GM21529 (cell line): ENCODE measurements around the gene DRC3.

ENCODE experiments used
- ATAC-seq: cut with Tn5 transposase; IDR thresholded peaks from one replicate; pipeline ENCODE4 v1.9.1; 2021; ENCODE audit not compliant: unreplicated experiment

The DRC3 gene

GRCh38 chr17:18018411-18018921 is 45.8 kb downstream of the DRC3 start:
- no peak for ATAC-seq

GRCh38 chr17:18019838-18020154 is 47.1 kb downstream of the DRC3 start:
- no peak for ATAC-seq

GRCh38 chr17:18020971-18021370 is 48.3 kb downstream of the DRC3 start:
- ATAC-seq: no peak

GRCh38 chr17:18021372-18021771 is 48.7 kb downstream of the DRC3 start:
- no peak for ATAC-seq

- peak; percentile 73 for ATAC-seq
Measured at GRCh38 chr17:18025241-18025944, 52.7 kb downstream of the DRC3 start.

- no peak for ATAC-seq
Measured at GRCh38 chr17:18025945-18026776, 53.5 kb downstream of the DRC3 start.

GRCh38 chr17:18027280-18027679 is 54.6 kb downstream of the DRC3 start:
- no peak for ATAC-seq

DNA sequence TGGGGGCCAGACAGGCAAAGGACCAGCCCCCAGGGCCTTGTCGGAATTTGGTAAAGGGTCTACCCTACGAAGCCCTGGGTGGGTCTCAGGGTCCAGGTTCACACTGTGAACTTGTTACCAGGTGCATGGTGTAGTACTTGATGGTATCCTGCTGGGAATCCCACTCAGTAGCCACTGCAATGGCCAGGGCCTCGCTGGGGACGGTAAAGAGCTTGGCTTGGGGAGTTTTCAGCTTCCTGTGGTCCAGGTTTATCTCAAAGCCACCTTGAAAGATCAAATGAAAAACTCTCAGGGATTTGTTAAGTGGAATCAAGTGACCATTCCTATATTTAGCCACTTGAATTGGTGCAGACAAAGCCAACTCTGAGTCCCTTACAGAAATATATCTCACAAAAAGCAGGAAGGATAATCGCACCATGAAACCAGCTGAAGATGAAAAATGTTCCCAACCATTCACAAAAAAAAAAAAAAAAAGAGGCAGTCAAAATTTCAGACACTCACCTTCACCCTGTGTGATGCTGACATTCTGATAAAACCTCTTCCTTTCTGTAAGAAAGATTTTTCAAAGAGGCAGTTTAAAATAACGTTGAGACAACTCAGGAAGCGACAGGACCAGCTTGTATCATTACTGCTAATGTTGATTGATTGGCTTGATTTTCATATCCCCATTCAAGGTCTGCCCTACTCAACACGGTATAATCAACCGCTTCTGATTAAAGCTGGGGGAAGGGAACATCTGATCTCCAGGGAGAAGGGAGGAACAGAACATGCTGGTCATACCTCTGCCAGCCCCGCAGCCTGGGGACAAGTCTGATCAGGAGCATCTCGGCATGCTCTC is 55.7 kb downstream of the DRC3 start:
- ATAC-seq: no peak

GRCh38 chr17:18028952-18029540 is 56.4 kb downstream of the DRC3 start:
- no peak for ATAC-seq

- ATAC-seq: no peak
Measured at GRCh38 chr17:18031955-18032354, 59.3 kb downstream of the DRC3 start.

DNA sequence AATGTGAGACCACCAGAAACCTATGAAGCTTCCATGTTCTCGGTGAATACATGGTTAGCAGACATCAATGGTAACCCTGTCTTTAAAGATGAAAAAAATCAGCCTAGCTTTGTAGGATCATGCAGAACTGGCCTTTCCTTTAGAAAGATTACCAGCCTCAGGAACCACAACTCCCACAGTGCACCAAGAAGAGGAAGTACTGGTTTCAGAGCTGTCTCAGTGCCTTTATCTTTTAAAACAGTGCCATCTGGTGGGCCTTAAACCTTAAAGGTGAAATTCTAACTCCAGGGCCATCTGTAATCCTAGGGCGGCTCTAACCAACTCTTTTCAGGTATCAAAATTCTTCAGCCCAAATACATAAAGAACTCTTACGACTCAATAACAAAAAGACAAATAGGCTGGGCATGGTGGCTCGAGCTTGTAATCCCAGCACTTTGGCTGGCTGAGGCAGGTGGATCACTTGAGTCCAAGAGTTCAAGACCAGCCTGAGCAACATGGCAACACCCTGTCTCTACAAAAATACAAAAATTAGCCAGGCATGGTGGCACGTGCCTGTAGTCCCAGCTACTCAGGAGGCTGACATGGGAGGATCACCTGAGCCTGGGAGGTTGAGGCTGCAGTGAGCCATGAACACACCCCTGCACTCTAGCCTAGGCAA is 60.9 kb downstream of the DRC3 start:
- ATAC-seq: peak; percentile 68

DNA sequence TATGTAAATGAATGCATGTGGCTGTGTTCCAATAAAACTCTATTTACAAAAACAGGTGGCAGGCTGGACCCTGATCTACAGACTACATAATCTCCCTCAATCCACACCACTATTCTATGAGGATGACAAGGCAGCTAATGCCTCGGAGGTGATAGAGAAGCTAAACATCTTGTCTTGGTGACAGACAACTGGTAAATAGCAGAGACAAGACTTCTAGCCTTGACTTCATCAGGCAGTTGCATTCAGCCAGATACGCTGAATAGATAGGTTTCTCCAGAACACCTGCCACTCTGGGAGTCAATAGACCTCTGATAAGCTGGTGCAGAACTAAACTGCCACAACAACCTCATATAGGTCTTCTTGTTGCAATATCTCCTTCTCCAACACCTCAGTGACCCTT is 63.0 kb downstream of the DRC3 start:
- no peak for ATAC-seq

DNA sequence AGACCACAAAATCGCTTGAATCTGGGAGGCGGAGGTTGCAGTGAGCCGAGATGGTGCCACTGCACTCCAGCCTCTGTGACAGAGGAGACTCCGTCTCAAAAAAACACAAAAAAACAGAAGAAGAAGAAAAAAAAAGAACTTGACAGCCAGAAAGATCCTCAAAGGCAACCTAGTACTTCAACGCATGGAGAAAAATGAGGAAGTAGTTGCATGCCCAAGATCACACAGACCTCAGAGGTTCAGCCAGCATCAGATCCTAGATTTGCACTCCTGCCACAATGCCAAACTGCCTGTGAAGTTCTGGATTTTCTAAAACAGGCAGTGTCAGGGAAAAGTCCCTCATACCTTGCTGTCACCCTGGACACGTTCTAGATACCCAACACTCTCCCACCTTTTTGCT is 64.8 kb downstream of the DRC3 start:
- ATAC-seq: no peak

DNA sequence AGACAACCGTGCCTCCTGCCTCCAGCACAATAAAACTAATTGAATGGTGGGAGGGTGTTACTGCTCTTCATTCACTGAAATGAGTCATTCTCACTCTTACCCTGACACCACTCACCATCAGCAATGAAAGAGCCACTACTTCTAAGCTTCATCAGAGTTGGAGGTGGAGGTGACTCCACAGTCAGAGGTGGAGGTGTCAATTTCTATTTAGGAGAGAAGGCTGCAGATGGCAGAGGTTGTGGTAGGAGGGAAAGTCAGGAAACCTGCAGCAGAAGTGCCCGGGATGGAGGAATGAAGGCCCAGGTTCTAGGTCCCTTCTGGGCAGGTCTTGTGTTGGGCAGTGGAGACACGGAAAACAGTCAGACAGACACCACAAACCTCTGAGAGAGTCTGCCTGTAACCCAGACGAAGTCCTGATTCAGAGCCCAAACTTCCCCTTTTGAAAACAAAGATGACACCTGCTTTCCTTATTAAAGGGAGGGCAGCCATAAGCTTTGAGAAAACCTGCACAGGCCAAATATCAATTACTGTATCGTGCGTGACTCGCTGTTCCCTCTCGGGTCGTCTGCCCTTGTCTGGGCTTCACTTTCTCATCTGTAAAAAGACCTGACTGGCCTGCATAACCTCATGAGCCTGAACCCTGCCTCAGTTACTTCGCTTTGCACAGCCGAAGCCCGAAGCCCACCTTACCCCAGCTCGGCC is 65.6 kb downstream of the DRC3 start:
- ATAC-seq: no peak

GRCh38 chr17:18038861-18039534 is 66.3 kb downstream of the DRC3 start, which contains the start of the genes ATPAF2 and GID4:
Gene ATPAF2, minus strand, starts transcription at chr17:18039168. Its CDS starts 155 bp downstream, at chr17:18039013.
Gene GID4, plus strand, starts transcription at chr17:18039408. Its CDS starts 57 bp downstream, at chr17:18039465.
- peak; percentile 83 for ATAC-seq

DNA sequence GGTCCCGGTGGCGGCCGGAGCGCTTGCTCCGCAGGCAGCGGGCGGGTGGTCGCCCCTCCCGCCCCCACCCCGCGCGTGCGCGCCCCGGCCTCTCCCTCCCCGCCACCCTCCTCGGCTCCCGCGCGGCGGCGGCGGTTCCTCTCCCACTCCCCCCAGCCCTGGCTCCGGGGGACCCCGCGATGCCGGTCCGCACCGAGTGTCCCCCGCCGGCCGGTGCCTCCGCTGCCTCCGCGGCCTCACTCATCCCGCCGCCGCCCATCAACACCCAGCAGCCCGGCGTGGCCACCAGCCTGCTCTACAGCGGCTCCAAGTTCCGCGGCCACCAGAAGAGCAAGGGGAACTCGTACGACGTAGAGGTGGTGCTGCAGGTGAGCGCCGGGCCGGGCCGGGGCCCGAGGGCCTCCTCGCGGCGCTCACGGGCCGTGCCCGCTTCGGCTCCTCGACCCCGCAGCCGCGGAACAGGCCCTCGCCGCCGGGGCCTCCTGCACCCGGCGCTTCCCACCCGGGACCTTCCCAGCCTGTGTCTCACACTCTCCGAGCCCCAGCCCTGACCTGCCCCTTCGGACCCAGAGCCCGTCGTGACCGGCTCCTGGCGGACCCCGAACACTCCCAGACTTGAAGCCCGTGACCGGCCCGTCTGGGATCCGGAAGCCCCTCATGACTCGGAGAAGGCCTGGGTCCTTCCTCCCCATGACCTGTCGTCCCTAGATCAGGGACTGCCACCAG is 67.0 kb downstream of the DRC3 start:
- peak; percentile 27 for ATAC-seq

DNA sequence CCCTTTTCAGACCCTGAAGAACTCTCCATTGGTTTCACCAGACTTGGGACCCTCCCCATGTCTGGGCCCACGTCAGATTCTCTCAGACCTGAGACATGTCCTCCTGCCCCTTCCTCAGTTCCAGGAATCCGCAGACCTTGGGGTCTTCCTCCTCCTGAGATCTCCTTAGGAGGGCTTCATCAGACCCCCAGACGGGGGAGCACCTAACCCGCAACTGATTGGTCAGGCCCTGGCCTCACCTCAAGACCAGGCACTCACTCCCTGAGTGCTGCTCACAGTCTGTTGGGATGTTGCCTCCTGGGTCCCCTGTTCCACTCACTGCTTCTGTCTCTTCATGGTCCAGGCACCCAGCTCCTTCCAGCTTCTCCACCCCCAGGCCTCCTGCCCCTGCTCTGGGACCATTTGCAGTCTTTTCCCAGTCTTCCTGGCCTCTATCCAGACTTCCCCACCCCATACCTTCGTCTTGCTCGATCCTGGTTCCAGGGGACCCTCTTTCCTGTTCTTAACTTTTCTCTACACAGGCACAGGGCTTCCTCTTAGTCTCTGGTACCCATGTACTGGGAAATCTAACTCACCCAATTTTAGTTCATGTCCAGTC is 67.7 kb downstream of the DRC3 start:
- no peak for ATAC-seq

DNA sequence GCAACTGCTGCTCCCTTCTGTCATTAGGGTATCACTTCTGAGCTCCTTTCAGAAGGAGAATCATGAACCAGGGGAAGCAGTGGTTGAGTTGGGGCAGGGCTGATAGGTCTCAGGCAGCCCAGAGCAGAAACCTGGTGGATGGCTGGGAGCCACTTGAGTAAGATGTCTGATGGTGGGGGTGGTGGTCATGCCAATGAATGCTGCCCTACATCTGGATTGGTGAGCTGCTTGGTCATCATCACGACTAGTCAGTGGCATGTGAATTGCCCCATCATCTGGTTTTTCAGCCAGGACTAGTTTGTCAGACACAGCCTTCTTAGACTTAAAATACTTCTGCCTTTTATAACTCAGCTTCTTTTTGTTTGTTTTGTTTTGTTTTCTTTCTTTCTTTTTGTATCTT is 69.1 kb downstream of the DRC3 start:
- ATAC-seq: no peak
